HCT116 (cell line): ENCODE data around the gene EXOC6B.

Experiments
- ELF1 ChIP-seq: IDR thresholded peaks from 2 replicates; pipeline ENCODE4 v1.6.1; 2012; ENCODE audit warnings: low read depth, borderline replicate concordance
- POLR2A ChIP-seq: IDR thresholded peaks from 2 replicates; pipeline ENCODE4 v1.7.0; 2011; ENCODE audit warnings: borderline replicate concordance; ENCODE audit not compliant: insufficient read depth, insufficient read length; ENCODE audit errors: extremely low read depth
- RAD21 ChIP-seq: IDR thresholded peaks from 2 replicates; pipeline ENCODE4 v1.6.1; 2012; ENCODE audit warnings: low read depth, mild to moderate bottlenecking
- TF ChIP-seq, protein P1 (sequence below), 3 experiments: fragments of 200-600 bp in 1 of 3; sonication (generic) in 1 of 3; IDR thresholded peaks in 2 of 3; conservative IDR thresholded peaks in 1 of 3; 2 replicates each; pipeline ENCODE4 v1.5.1; 2012 to 2017; ENCODE audit warnings: low read depth in 2 of 3, low read length in 2 of 3, antibody characterized with exemption in 1 of 3, borderline replicate concordance in 1 of 3, control low read depth in 1 of 3, mild to moderate bottlenecking in 1 of 3, mixed read lengths in 1 of 3, mixed run types in 1 of 3, moderate library complexity in 1 of 3; ENCODE audit not compliant: insufficient read depth in 1 of 3
- TF ChIP-seq, protein P2 (sequence below): IDR thresholded peaks from 2 replicates; pipeline ENCODE4 v1.6.1; 2012

DNA sequence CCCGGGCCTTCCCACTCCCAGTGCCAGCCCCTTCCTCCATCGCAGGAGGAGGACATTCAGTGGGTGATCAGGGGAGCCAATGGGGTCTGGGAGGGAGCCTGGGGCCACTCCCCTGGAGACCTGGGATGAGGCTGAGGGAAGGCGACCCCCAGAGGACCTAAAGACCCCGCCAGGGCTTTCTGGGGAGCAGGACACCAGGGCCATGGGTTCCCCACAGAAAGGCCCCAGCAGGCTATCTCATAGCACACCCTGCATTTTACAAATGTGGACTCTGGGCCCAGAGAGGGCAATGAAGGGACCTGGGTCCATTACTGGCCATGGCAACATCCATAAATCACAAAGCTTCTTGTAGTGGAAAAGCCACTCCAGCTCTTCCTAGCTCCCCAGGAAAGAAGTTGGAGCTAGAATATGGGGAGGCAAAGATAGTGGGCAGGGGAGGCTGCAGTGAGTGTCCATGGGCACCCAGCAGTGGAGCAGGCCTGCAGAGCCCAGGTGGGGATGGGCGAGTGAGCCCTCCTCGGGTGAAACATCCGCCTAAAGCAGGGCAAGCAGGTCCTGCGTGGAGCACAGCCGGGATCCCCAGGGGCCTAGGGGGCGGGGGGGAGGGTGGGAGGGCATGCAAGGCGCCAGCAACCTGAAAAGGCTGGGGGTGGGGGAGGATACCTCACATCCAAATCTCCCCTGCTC is 692.0 kb downstream of the EXOC6B start:
- TF ChIP-seq RAD21 (no peak), POLR2A (no peak), ELF1 (no peak)
- TF ChIP-seq, protein P1, sequence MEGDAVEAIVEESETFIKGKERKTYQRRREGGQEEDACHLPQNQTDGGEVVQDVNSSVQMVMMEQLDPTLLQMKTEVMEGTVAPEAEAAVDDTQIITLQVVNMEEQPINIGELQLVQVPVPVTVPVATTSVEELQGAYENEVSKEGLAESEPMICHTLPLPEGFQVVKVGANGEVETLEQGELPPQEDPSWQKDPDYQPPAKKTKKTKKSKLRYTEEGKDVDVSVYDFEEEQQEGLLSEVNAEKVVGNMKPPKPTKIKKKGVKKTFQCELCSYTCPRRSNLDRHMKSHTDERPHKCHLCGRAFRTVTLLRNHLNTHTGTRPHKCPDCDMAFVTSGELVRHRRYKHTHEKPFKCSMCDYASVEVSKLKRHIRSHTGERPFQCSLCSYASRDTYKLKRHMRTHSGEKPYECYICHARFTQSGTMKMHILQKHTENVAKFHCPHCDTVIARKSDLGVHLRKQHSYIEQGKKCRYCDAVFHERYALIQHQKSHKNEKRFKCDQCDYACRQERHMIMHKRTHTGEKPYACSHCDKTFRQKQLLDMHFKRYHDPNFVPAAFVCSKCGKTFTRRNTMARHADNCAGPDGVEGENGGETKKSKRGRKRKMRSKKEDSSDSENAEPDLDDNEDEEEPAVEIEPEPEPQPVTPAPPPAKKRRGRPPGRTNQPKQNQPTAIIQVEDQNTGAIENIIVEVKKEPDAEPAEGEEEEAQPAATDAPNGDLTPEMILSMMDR (IDR thresholded peaks at IDR 0.05 in 2 of 3, conservative IDR thresholded peaks at IDR 0.05 in 1 of 3; ENCODE audit: borderline replicate concordance in 1 of 3, insufficient read depth in 1 of 3, low read depth in 2 of 3, low read length in 2 of 3) = no peak
- TF ChIP-seq, protein P2, sequence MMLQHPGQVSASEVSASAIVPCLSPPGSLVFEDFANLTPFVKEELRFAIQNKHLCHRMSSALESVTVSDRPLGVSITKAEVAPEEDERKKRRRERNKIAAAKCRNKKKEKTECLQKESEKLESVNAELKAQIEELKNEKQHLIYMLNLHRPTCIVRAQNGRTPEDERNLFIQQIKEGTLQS = no peak
